HUES6 (cell line): ENCODE measurements around the gene DIO1.

Experiments used
- H3K27ac ChIP-seq: 2 replicates; pipeline ENCODE4 v1.7.0; 2013; ENCODE audit warnings: low read depth, mild to moderate bottlenecking, low read length, inconsistent platforms
- H3K27me3 ChIP-seq: 2 replicates; pipeline ENCODE4 v1.6.1; 2013; ENCODE audit warnings: low read length; ENCODE audit not compliant: control insufficient read depth, insufficient read depth
- H3K36me3 ChIP-seq: 2 replicates; pipeline ENCODE4 v1.6.1; 2013; ENCODE audit warnings: low read length; ENCODE audit not compliant: control insufficient read depth, insufficient read depth
- H3K4me1 ChIP-seq: 2 replicates; pipeline ENCODE4 v1.6.1; 2013; ENCODE audit warnings: low read length; ENCODE audit not compliant: control insufficient read depth, insufficient read depth
- H3K4me3 ChIP-seq: 2 replicates; pipeline ENCODE4 v1.5.1; 2013; ENCODE audit warnings: low read depth, low read length
- H3K9ac ChIP-seq: one replicate; pipeline ENCODE4 v1.6.1; 2013; ENCODE audit warnings: mild to moderate bottlenecking, low read length
- H3K9me3 ChIP-seq: 2 replicates; pipeline ENCODE4 v1.6.1; 2013; ENCODE audit warnings: low read depth, low read length; ENCODE audit not compliant: control insufficient read depth, insufficient read depth

DIO1 gene

DNA sequence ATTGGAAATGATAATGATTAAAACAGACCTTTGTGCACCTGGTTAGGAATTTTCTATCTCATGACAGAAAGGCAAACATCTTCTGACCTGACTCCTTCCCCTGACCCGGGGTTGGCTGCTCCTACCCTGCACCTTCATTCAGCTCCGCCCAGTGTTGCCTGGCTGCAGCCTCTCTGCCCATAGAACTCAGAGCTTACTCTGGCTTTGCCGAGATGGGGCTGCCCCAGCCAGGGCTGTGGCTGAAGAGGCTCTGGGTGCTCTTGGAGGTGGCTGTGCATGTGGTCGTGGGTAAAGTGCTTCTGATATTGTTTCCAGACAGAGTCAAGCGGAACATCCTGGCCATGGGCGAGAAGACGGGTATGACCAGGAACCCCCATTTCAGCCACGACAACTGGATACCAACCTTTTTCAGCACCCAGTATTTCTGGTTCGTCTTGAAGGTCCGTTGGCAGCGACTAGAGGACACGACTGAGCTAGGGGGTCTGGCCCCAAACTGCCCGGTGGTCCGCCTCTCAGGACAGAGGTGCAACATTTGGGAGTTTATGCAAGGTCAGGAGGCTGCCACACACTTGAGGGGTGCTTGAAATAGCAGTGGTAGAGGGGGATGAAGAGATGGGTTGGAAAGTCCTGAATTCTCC, at the start of gene DIO1:
TSS of gene DIO1 (plus strand) at position 189 of the 638 bp plus-strand sequence. CDS start at position 213, 24 bp downstream.
- H3K36me3 ChIP-seq = no peaks in the 10 kb centered on the region
- H3K9ac ChIP-seq = no peak within 1 kb of the TSS
- peaks cover 7% of the 10 kb centered on the region for H3K4me1 ChIP-seq
- H3K27me3 ChIP-seq = no peaks in the 10 kb centered on the region
- no peaks in the 10 kb centered on the region for H3K9me3 ChIP-seq
- no peak within 1 kb of the TSS for H3K27ac ChIP-seq
- H3K4me3 ChIP-seq = no peak within 1 kb of the TSS

GRCh38 chr1:53847980-53848379, 46.0 kb upstream of the DIO1 start:
- Histone ChIP-seq H3K4me3 (no peak overlapping the region), H3K36me3 (peaks cover 11% of the 10 kb centered on the region), H3K27me3 (no peaks in the 10 kb centered on the region), H3K27ac (no peak overlapping the region), H3K4me1 (no peaks in the 10 kb centered on the region), H3K9ac (no peak overlapping the region), H3K9me3 (0 out of 2 replicates have a peak, but pooled peaks cover 6% of the 10 kb centered on the region)

DNA sequence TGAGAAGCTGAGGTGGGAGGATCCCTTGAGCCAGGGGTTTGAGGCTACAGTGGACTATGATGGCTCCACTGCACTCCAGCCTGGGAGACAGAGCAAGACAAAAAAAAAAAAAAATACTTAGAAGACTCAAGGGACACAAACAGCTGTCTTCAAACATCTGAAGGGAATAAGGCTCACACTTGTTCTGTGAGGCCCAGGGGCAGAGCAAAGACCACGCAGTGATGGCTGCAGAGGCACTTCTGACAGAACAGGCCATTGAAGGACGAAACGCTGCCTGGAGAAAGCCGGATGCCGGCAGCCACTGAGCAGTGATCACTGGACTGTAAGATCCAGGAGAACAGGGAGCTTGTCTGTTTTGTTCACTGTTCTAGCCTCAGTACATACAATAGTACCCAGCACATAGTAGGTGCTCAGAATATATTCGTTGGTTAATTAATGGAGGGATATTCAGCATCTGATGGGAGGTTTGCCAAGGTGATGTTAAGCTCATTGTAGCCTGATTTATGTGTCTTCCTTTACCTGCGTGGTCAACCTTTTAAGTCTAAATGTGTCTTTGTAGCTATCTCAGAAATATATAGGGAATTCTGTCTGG, 43.8 kb upstream of the DIO1 start:
- no peak overlapping the region for H3K4me3 ChIP-seq
- H3K27me3 ChIP-seq = no peaks in the 10 kb centered on the region
- no peaks in the 10 kb centered on the region for H3K4me1 ChIP-seq
- no peak overlapping the region for H3K27ac ChIP-seq
- H3K9ac ChIP-seq = no peak overlapping the region
- peaks cover 20% of the 10 kb centered on the region for H3K36me3 ChIP-seq
- H3K9me3 ChIP-seq = 0 out of 2 replicates have a peak, but pooled peaks cover 6% of the 10 kb centered on the region

GRCh38 chr1:53851571-53852285, 42.3 kb upstream of the DIO1 start:
- no peaks in the 10 kb centered on the region for H3K4me1 ChIP-seq
- H3K36me3 ChIP-seq = peaks cover 26% of the 10 kb centered on the region
- H3K4me3 ChIP-seq = no peak overlapping the region
- H3K9me3 ChIP-seq = 0 out of 2 replicates have a peak, but pooled peaks cover 6% of the 10 kb centered on the region
- H3K9ac ChIP-seq = no peak overlapping the region
- H3K27me3 ChIP-seq = no peaks in the 10 kb centered on the region
- no peak overlapping the region for H3K27ac ChIP-seq

- H3K4me3 ChIP-seq = no peak overlapping the region
- H3K36me3 ChIP-seq = peaks cover 17% of the 10 kb centered on the region
- no peaks in the 10 kb centered on the region for H3K9me3 ChIP-seq
- no peak overlapping the region for H3K9ac ChIP-seq
- no peak overlapping the region for H3K27ac ChIP-seq
- H3K4me1 ChIP-seq = no peaks in the 10 kb centered on the region
- no peaks in the 10 kb centered on the region for H3K27me3 ChIP-seq
These were observed 33.0 kb upstream of the DIO1 start for GRCh38 chr1:53860967-53861411.

DNA sequence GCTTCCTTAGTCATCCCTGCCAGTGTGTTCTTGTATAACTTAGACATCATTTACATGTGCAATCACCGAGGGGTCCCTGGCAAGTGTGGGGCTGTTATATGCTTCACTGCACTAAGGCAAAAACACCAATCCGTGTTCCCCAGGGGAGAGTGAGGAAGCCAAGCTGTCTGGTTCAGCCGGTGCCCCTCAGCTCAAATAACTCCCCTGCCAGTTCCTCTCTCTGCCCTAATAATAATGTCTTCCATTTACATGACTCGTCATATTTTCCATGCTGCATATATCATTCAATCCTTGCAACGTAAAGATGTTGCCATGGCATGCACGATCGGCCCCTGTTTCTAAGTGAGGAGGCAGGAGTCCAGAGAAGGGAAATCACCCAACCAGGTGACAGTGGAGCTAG, 31.5 kb upstream of the DIO1 start:
- Histone ChIP-seq H3K4me3 (no peak overlapping the region), H3K9ac (no peak overlapping the region), H3K27ac (no peak overlapping the region), H3K36me3 (peaks cover 21% of the 10 kb centered on the region), H3K9me3 (no peaks in the 10 kb centered on the region), H3K4me1 (no peaks in the 10 kb centered on the region), H3K27me3 (no peaks in the 10 kb centered on the region)

DNA sequence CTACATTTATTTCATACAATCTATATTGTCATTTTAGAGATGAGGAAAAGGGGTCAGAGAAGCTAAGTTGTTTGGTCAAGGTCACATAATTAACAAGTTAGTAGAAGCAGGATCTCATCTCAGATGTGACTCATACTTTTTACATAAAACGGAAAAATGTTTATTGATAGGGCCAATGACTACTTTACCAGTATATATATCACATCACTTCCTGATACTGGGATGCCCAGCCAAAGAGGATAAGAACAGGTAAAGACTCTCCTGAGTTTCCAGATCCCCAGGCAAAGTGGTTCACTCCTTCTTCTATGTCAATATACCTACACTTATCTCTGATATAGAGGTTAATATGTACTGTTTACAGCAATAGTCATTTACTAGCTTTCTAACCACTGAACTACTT, 25.4 kb upstream of the DIO1 start:
- Histone ChIP-seq H3K4me3 (no peak overlapping the region), H3K9ac (no peak overlapping the region), H3K27me3 (no peaks in the 10 kb centered on the region), H3K27ac (no peak overlapping the region), H3K4me1 (no peaks in the 10 kb centered on the region), H3K36me3 (peaks cover 31% of the 10 kb centered on the region), H3K9me3 (no peaks in the 10 kb centered on the region)

GRCh38 chr1:53869454-53870117, 24.4 kb upstream of the DIO1 start:
- H3K36me3 ChIP-seq = peaks cover 31% of the 10 kb centered on the region
- no peak overlapping the region for H3K4me3 ChIP-seq
- H3K9me3 ChIP-seq = no peaks in the 10 kb centered on the region
- no peaks in the 10 kb centered on the region for H3K27me3 ChIP-seq
- no peak overlapping the region for H3K9ac ChIP-seq
- no peak overlapping the region for H3K27ac ChIP-seq
- no peaks in the 10 kb centered on the region for H3K4me1 ChIP-seq

GRCh38 chr1:53871221-53871620, 22.8 kb upstream of the DIO1 start:
- Histone ChIP-seq H3K4me3 (no peak overlapping the region), H3K27ac (no peak overlapping the region), H3K9me3 (no peaks in the 10 kb centered on the region), H3K4me1 (no peaks in the 10 kb centered on the region), H3K36me3 (peaks cover 35% of the 10 kb centered on the region), H3K27me3 (no peaks in the 10 kb centered on the region), H3K9ac (no peak overlapping the region)

DNA sequence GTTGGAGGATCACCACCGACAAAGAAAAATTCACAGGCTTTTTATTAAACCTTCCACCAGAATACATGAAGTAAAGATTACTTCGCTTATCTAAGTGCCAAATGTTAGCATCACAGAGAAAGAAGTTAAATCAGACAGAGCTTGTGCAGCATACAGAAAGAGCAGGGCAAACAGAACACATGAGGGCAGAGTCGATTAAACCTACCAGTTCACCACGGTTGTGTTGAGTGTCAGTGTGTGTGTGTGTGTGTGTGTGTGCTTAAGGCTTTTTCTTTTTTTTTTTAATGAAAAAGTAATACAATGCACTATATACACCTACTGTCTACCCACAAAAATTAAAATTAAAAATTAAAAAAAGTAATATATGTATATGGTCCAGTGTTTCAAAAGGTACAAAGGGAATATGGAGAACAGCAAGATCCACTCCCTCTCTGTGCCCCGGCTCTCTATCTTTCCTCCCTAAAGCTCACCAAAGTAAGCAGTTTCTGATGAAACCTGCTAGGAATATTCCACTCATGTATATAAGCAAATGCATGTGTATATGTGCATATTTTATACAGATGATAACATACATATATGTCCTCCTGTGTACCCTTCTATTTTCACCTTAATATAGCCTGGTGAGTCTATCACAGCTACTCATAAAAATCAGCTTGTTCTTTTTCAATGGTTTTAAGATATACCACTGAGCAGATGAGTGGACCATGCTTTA, 22.1 kb upstream of the DIO1 start:
- Histone ChIP-seq H3K27ac (no peak overlapping the region), H3K4me3 (no peak overlapping the region), H3K9me3 (no peaks in the 10 kb centered on the region), H3K4me1 (no peaks in the 10 kb centered on the region), H3K9ac (no peak overlapping the region), H3K36me3 (peaks cover 32% of the 10 kb centered on the region), H3K27me3 (no peaks in the 10 kb centered on the region)
